Measurements from ENCODE around the gene TANK.

The TANK gene

DNA sequence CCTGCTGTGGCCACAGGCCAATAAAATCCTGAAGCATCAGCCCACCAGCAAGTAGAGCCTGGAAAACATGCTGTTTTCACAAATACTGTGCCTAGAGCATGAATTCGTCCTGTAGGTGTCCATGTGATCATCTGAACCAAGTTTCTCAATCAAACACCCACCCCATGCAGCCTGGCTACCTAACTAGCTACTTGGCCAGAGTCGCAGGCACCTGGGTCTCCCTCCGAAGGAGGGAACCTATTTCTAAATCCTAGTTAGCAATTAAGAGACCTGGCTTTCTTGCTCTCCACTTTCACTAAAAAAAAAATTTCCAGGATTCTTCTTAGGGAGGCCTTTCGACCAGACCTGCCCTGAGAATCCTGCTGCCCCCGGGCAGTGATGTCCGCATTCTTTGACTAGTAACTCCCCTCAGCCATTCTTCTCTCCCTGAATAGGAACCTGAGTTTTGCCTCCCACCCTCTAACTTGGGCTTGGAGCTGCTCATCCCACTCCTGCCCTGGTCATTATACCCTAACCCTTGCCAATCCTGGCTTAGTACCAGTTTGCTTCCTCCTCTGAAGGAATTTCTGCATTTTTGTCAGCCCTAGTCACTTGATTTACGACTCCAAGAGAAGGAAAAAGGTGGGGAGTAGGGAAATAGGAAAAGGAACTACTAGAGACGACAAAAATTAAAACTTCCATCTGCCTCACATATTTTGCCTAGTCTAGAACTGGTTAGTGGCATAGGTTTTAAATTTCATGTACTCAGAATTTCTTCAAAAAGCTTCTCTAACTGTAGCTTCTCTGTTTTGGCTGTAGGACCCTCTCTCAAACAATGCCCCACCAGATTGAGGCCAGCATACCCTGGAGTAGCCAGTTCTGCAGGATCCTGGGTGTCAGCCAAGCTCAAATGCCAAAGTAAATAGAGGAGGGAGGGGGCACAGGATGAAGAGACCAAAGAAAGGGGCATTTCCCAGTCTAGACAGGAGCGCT, 25.4 kb upstream of the TANK start:
- DNase-seq = no peak

- no peak for DNase-seq
Measured at GRCh38 chr2:161135951-161136593, 24.2 kb upstream of the TANK start.

- DNase-seq = no peak
Measured at GRCh38 chr2:161136696-161137324, 23.4 kb upstream of the TANK start.

DNA sequence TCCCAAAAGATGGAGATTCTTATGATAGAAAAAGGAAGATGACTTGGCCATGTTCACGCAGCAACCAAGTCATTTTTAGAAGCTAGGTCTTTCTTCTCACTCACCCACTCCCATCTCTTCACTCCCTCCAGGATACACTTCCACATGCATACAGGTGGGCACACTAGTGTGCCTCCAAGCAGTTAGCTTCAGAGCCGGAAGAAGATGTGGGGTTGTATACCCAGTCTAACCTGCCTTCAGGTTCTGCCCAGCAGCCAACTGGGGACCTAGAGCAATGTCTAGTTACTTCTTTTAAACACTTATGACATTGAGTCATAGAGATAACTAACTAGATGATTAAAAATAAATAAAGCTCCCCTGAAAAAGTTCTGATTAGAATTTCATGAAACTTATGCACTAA, 21.8 kb upstream of the TANK start:
- DNase-seq = no peak

GRCh38 chr2:161139098-161139987, 20.9 kb upstream of the TANK start:
- DNase-seq = no peak

- no peak for DNase-seq
Measured at GRCh38 chr2:161141033-161141432, 19.2 kb upstream of the TANK start.

GRCh38 chr2:161146209-161146775, 13.9 kb upstream of the TANK start:
- DNase-seq = no peak

DNA sequence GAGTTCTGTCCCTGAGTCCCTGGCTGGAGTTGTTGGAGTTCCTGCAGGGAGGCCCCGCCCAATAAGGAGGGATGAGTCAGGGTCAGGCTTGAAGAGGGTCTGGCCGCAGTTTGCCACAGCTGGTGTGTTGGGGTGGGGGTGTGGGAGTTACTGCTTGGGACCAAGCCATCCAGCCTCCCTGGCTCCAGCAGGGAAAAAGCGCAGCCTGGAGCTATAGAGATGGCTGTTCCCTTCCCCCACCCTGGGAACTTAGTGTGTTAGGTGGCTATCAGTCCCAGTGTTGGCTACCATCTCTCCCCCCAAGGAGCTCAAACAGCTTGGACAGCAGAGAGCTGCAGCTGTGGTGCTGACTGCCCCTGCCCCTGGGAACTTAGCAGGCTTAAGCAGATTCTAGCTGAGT, 13.2 kb upstream of the TANK start:
- no peak for DNase-seq

DNA sequence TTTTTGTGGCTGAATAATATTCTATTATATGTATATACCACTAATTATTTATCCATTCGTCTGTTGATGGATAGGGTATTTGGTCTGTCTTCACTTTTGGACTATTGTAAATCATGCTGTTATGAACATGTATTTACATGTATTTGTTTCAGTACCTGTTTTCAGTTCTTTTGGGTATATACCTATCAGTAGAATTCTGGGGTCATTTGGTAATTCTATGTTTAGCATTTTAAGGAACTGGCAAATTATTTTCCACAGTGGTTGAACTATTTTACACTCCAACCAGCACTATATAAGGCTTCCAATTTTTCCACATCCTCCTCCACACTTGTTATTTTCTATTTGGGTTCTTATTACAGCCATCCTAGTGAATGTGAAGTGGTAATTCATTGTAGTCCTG, 12.4 kb upstream of the TANK start:
- no peak for DNase-seq

GRCh38 chr2:161150704-161151103, 9.5 kb upstream of the TANK start:
- DNase-seq = no peak

DNA sequence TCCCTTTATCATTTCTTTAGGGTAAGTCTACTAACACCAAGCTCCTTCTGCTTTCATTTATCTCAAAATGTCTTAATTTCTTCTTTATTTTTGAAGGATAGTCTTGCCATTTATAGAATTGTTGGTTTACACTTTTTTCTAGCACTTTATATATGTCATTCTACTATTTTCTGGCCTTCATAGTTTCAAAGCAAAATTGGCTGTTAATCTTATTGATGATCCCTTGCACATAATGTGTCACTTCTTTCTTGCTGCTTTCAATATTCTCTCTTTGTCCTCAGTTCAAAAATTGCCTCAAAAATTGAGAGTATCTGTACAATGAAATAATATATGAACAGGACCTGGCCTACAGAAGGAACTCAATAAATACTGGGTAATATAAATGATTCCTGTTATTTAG, 7.9 kb upstream of the TANK start:
- no peak for DNase-seq

GRCh38 chr2:161158882-161159281, 1.3 kb upstream of the TANK start:
- no peak for DNase-seq

DNA sequence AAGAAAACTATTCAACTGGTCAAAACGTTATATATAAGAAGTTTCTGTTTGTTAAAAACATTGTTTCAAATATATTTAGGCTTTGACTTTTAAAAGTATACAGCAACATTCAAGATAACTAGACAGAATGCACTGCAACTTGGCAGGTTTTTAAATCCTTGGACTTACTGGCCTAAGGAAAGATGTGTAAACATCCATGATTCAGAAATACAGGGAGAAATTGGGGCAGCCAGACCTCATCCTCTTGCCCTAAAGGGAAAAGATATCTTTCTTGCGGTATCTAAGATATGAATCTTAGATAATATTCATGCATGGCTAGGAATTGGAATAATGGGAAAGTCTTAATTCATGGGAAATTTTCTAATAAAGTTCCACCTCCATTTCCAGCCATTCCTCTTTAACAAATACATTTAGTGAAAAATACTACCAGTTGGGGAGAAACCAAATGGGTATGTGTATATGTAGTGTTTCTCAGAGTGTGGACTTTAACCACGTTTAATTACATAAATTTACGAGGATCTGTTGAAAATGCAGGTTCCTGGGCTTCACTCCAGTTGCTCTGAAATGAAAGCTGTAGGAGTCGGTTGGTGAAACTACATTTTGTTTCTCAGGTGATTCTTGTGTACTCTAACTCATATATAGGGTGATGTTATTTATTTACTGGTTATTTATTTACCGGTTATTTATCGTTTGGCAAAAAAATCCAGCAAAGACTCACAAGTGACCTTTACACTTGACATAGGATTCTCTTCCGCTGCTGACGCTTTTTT, 587 bp upstream of the TANK start:
- no peak for DNase-seq

GRCh38 chr2:161161074-161161706, 962 bp downstream of the TANK start:
- DNase-seq = no peak

GRCh38 chr2:161163440-161163839, 3.2 kb downstream of the TANK start:
- no peak for DNase-seq

DNA sequence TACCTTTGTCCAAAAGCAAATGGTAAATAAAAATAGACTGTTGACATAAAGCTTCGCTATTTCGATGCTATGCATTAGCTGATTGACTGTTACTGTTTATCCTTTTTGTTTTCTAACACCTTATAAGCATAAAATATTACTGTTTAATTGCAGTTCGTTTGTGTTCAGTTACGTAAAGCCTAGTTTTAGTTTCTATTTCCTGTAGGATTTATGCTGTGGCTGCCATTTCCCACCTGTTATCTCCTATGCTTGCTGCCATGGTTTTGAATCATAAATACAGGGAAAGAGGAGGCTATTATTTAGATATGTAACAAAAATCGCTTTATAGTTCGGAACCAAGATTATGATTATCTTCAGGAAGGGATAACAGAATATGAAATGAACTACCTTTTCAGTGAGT, 3.9 kb downstream of the TANK start:
- no peak for DNase-seq

GRCh38 chr2:161165266-161165665, 5.0 kb downstream of the TANK start:
- DNase-seq = no peak

GRCh38 chr2:161165811-161166210, 5.6 kb downstream of the TANK start:
- no peak for DNase-seq

DNA sequence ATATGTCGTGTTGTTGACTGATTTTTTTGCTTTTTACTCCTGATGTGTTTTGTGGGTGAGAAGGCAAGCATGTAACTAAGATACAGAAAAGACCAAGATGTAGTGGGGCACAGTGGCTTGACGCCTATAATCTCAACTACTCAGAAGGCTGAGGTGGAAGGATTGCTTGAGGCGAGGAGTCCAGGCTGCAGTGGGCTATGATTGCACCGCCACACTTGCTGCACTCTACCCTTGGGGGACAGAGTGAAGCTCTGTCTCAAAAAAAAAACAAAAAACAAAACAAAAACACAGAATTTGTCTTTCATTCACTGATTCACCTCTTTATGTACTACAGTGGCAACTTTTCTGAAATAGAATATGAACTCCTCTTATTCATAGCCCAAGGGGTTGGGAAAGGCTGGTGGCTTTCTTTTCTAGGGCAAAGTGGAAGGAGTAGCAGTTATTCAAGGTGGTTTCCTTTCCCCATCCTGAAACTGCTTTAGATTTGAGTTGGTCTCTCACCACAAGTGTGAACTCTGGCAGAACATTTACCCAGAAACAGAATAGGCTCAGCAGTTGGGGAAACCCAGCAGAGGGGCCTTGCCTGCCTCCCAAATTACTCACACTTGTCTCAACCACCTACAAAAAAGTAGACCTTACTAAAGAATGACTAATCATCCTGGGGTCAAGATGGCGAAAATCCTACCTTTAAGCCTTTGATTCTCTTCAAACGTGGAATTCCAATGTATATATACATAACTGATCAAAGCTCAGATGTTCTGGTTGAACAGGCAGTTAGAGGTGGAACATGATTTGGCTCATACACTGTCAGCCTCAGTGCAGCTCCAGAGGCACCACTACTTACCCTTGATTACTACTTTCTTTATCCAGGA, 6.5 kb downstream of the TANK start:
- no peak for DNase-seq

DNA sequence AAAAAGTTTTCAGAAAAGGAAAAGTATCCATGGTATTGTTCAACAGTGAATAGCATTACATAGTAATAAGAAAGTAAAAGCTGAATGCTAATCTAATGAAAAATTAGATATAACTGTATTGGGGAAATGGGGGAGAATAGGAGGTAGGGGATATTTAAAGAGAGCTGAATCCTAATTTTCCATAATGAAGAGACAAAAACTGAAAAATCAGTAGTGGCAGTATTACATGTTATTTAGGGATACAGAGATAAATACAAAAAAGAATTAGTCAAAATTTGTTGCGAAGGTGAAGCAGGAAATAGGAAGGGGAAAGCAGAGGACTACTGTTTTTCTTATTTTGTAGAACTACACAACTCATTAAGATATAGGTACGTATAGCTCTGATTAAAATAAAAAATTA, 9.1 kb downstream of the TANK start:
- no peak for DNase-seq

Data from NCI-H1048 (cell line).